ENCODE measurements around the gene LONP2. TPM values are rescaled to one million over a fixed set of nuclear protein-coding genes. Genes with fewer than 3 reads are reported as not detected.
"Not testable (repeated sequence)": the region's sequence is repeated elsewhere in the genome, so short reads cannot be mapped to it uniquely, and the experiment has no call there.

The LONP2 gene
- total and polyA plus RNA-seq, 5 donors from 2014 or later, result 29.1 to 72.9 (median 36.2) TPM

DNA sequence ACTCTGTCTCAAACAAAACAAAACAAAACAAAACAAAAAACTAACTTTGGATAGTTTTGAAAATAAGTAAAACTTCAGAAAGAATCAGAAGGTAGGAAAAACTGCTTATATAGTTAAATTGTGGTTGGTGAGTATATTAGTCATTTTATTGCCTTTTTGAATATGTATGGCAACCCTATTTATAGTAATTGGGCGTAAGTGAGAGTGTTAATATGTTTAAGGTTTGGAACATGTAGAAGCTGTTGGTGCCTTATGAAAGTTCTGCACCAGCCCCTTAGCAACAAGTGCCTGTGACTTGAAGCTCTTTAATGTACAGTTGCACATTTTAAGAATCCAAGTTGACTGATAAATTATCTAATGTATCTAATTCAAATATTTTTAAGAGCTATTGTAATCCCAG lies 50.6 kb downstream of the LONP2 start:
- no peaks in the 10 kb centered on the region for H3K4me1 ChIP-seq (ENCODE audit: control insufficient read depth, insufficient read depth, low read length, poor library complexity, severe bottlenecking)
- peaks cover 0 to 1% (median 0%) of the 10 kb centered on the region in 7 donors for H3K9me3 Mint-ChIP-seq
- H3K27me3 Mint-ChIP-seq, result no peaks in the 10 kb centered on the region
- DNase-seq (no peak), ATAC-seq (ENCODE audit: low read depth in 2 of 2) (no peak)
- no peaks in the 10 kb centered on the region for H3K27me3 ChIP-seq (ENCODE audit: control insufficient read depth, insufficient read depth, low read length)
- no peak overlapping the region for H3K4me3 ChIP-seq (ENCODE audit: low read depth, low read length)
- H3K4me3 Mint-ChIP-seq, result no peak overlapping the region
- no peak overlapping the region for H3K27ac ChIP-seq (ENCODE audit: insufficient read depth, low read length, poor library complexity, severe bottlenecking)
- H3K36me3 Mint-ChIP-seq, result peaks cover 41% of the 10 kb centered on the region
- peaks cover 8 to 16% (median 10%) of the 10 kb centered on the region in 4 donors for H3K4me1 Mint-ChIP-seq
- H3K36me3 ChIP-seq (ENCODE audit: control insufficient read depth, insufficient read depth, low read length), result peaks cover 47% of the 10 kb centered on the region
- H3K27ac Mint-ChIP-seq, result peak overlapping the region in 1 of 3 donors; percentile 58
- no peaks in the 10 kb centered on the region for H3K9me3 ChIP-seq (ENCODE audit: control insufficient read depth in 2 of 2, low read length in 2 of 2)

- H3K9me3 ChIP-seq (ENCODE audit: control insufficient read depth in 2 of 2, low read length in 2 of 2), result no peaks in the 10 kb centered on the region
- ATAC-seq (ENCODE audit: low read depth in 2 of 2), result no peak
- peaks cover 6 to 16% (median 9%) of the 10 kb centered on the region in 4 donors for H3K4me1 Mint-ChIP-seq
- no peak overlapping the region for H3K4me3 ChIP-seq (ENCODE audit: low read depth, low read length)
- peaks cover 47% of the 10 kb centered on the region for H3K36me3 ChIP-seq (ENCODE audit: control insufficient read depth, insufficient read depth, low read length)
- no peaks in the 10 kb centered on the region for H3K4me1 ChIP-seq (ENCODE audit: control insufficient read depth, insufficient read depth, low read length, poor library complexity, severe bottlenecking)
- H3K27me3 ChIP-seq (ENCODE audit: control insufficient read depth, insufficient read depth, low read length), result no peaks in the 10 kb centered on the region
- H3K36me3 Mint-ChIP-seq, result peaks cover 42% of the 10 kb centered on the region
- no peak overlapping the region for H3K27ac Mint-ChIP-seq
- peaks cover 0 to 1% (median 0%) of the 10 kb centered on the region in 7 donors for H3K9me3 Mint-ChIP-seq
- H3K27ac ChIP-seq (ENCODE audit: insufficient read depth, low read length, poor library complexity, severe bottlenecking), result no peak overlapping the region
- H3K4me3 Mint-ChIP-seq, result no peak overlapping the region
- H3K27me3 Mint-ChIP-seq, result no peaks in the 10 kb centered on the region
- DNase-seq, result no peak
Measured at GRCh38 chr16:48295488-48296281, 51.6 kb downstream of the LONP2 start.

GRCh38 chr16:48299471-48299870 lies 55.4 kb downstream of the LONP2 start:
- DNase-seq (no peak), ATAC-seq (ENCODE audit: low read depth in 2 of 2) (no peak)
- H3K4me1 ChIP-seq (ENCODE audit: control insufficient read depth, insufficient read depth, low read length, poor library complexity, severe bottlenecking), result no peaks in the 10 kb centered on the region
- peaks cover 67% of the 10 kb centered on the region for H3K36me3 ChIP-seq (ENCODE audit: control insufficient read depth, insufficient read depth, low read length)
- H3K27ac Mint-ChIP-seq, result peak overlapping the region in 1 of 3 donors; percentile 62
- peaks cover 42% of the 10 kb centered on the region for H3K36me3 Mint-ChIP-seq
- no peak overlapping the region for H3K4me3 Mint-ChIP-seq
- no peak overlapping the region for H3K27ac ChIP-seq (ENCODE audit: insufficient read depth, low read length, poor library complexity, severe bottlenecking)
- no peaks in the 10 kb centered on the region for H3K9me3 ChIP-seq (ENCODE audit: control insufficient read depth in 2 of 2, low read length in 2 of 2)
- H3K27me3 ChIP-seq (ENCODE audit: control insufficient read depth, insufficient read depth, low read length), result no peaks in the 10 kb centered on the region
- H3K4me1 Mint-ChIP-seq, result peaks cover 0 to 6% (median 4%) of the 10 kb centered on the region in 4 donors
- H3K9me3 Mint-ChIP-seq, result no peaks in the 10 kb centered on the region
- no peak overlapping the region for H3K4me3 ChIP-seq (ENCODE audit: low read depth, low read length)
- H3K27me3 Mint-ChIP-seq, result no peaks in the 10 kb centered on the region

DNA sequence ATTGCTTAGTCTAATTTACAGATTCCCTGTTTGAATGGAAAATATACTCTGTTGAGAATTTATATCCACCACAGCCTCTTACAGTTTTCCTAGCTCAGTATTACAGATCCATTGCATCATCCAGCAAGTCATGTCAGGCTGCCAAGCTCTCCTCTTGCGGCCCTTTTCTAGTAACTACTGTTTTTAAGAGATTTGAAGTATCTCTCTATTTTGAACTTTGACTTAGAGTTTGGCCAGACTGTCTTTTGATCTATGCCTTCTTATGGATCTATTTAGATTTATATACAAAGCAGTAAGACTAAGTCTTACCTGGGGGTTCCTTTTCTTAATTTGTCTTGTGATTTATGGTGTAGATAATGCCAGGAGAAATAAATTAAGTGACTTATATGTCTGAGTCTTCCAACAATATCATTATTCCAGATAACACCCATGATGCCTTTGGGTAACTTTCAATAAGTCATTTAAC lies 56.3 kb downstream of the LONP2 start:
- H3K4me1 ChIP-seq (ENCODE audit: control insufficient read depth, insufficient read depth, low read length, poor library complexity, severe bottlenecking), result no peaks in the 10 kb centered on the region
- peak overlapping the region in 1 of 3 donors; percentile 11 for H3K27ac Mint-ChIP-seq
- DNase-seq, result no peak
- H3K4me1 Mint-ChIP-seq, result peaks cover 0 to 6% (median 5%) of the 10 kb centered on the region in 4 donors
- ATAC-seq (ENCODE audit: low read depth in 2 of 2), result no peak
- H3K27me3 ChIP-seq (ENCODE audit: control insufficient read depth, insufficient read depth, low read length), result no peaks in the 10 kb centered on the region
- no peaks in the 10 kb centered on the region for H3K9me3 ChIP-seq (ENCODE audit: control insufficient read depth in 2 of 2, low read length in 2 of 2)
- no peak overlapping the region for H3K4me3 ChIP-seq (ENCODE audit: low read depth, low read length)
- no peaks in the 10 kb centered on the region for H3K9me3 Mint-ChIP-seq
- peaks cover 74% of the 10 kb centered on the region for H3K36me3 ChIP-seq (ENCODE audit: control insufficient read depth, insufficient read depth, low read length)
- H3K27me3 Mint-ChIP-seq, result no peaks in the 10 kb centered on the region
- peaks cover 48% of the 10 kb centered on the region for H3K36me3 Mint-ChIP-seq
- no peak overlapping the region for H3K27ac ChIP-seq (ENCODE audit: insufficient read depth, low read length, poor library complexity, severe bottlenecking)
- no peak overlapping the region for H3K4me3 Mint-ChIP-seq

DNA sequence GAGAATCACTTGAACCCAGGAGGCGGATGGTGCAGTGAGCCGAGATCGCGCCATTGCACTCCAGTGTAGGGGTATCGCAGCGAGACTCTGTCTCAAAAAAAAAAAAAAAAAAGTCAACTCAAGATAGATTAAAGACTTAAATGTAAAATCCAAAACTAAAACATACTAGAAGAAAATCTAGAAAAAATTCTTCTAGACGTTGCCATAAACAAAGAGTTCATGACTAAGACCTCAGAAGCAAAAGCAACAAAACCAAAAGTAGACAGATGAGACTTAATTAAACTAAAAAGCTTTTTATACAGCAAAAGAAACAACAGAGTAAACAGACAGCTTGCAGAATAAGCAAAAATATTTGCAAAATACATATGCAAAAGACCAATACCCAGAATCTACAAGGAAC lies 64.4 kb downstream of the LONP2 start:
- ATAC-seq (ENCODE audit: low read depth in 2 of 2) (no peak), DNase-seq (no peak)
- Histone ChIP-seq H3K4me1 (ENCODE audit: control insufficient read depth, insufficient read depth, low read length, poor library complexity, severe bottlenecking) (no peaks in the 10 kb centered on the region), H3K36me3 (ENCODE audit: control insufficient read depth, insufficient read depth, low read length) (peaks cover 88% of the 10 kb centered on the region), H3K27ac (ENCODE audit: insufficient read depth, low read length, poor library complexity, severe bottlenecking) (no peak overlapping the region), H3K9me3 (ENCODE audit: control insufficient read depth in 2 of 2, low read length in 2 of 2) (peaks cover 37 to 39% of the 10 kb centered on the region in 2 experiments), H3K4me3 (ENCODE audit: low read depth, low read length) (no peak overlapping the region), H3K27me3 (ENCODE audit: control insufficient read depth, insufficient read depth, low read length) (no peaks in the 10 kb centered on the region)
- Mint-ChIP-seq H3K4me1 (peaks cover 0 to 20% (median 4%) of the 10 kb centered on the region in 4 donors), H3K27ac (no peak overlapping the region), H3K27me3 (no peaks in the 10 kb centered on the region), H3K9me3 (peaks cover 4 to 56% (median 13%) of the 10 kb centered on the region in 7 donors), H3K4me3 (no peak overlapping the region), H3K36me3 (peaks cover 78% of the 10 kb centered on the region)

DNA sequence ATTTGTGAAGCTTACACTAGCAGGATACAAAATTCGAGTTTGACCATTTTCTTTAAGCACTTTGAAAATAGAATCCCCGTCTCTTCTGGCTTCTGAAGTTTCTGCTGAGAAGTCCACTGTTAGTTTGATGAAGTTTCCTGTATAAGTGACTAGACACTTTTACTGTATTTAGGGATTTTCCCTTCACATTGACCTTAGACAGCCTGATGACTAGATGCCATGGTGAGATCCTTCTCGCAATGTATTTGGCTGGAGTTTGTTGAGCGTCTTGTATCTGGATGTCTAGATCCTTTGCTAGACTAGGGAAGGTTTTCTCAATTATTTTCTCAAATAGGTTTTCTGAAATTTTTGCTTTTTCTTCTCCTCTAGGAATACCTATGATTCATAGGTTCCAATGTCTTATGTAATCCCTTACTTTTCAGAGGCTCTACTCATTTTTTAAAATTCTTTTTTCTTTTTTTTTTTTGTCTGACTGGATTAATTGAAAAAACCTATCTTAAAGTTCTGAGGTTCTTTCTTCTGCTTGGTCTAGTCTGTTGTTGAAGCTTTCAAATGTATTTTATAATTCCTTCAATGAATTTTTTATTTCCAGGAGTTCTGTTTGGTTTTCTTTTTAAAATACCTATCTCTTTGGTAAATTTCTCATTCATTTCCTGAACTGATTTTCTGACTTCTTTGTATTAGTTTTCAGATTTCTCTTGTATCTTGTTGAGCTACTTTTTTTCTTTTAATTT lies 67.0 kb downstream of the LONP2 start:
- Histone ChIP-seq H3K27me3 (ENCODE audit: control insufficient read depth, insufficient read depth, low read length) (no peaks in the 10 kb centered on the region), H3K4me3 (ENCODE audit: low read depth, low read length) (no peak overlapping the region), H3K4me1 (ENCODE audit: control insufficient read depth, insufficient read depth, low read length, poor library complexity, severe bottlenecking) (no peaks in the 10 kb centered on the region), H3K9me3 (ENCODE audit: control insufficient read depth in 2 of 2, low read length in 2 of 2) (peaks cover 38 to 39% of the 10 kb centered on the region in 2 experiments), H3K27ac (ENCODE audit: insufficient read depth, low read length, poor library complexity, severe bottlenecking) (no peak overlapping the region), H3K36me3 (ENCODE audit: control insufficient read depth, insufficient read depth, low read length) (peaks cover 69% of the 10 kb centered on the region)
- Mint-ChIP-seq H3K9me3 (peaks cover 4 to 63% (median 13%) of the 10 kb centered on the region in 7 donors), H3K27me3 (no peaks in the 10 kb centered on the region), H3K36me3 (peaks cover 67% of the 10 kb centered on the region), H3K4me1 (peaks cover 3 to 31% (median 12%) of the 10 kb centered on the region in 4 donors), H3K4me3 (no peak overlapping the region), H3K27ac (no peak overlapping the region)
- no peak for ATAC-seq (ENCODE audit: low read depth in 2 of 2)
- peak in 1 of 3 donors; percentile 10 for DNase-seq

GRCh38 chr16:48313905-48314304 lies 69.8 kb downstream of the LONP2 start:
- H3K4me3 Mint-ChIP-seq, H3K27me3 Mint-ChIP-seq: not testable (repeated sequence)
- H3K27ac Mint-ChIP-seq, result peak overlapping the region in 1 of 3 donors; percentile 47

More at GRCh38 chr16:48313905-48314304, 69.8 kb downstream of the LONP2 start:
- Histone ChIP-seq H3K9me3 (ENCODE audit: control insufficient read depth in 2 of 2, low read length in 2 of 2) (peaks cover 32 to 35% of the 10 kb centered on the region in 2 experiments), H3K4me1 (ENCODE audit: control insufficient read depth, insufficient read depth, low read length, poor library complexity, severe bottlenecking) (peaks cover 20% of the 10 kb centered on the region), H3K36me3 (ENCODE audit: control insufficient read depth, insufficient read depth, low read length) (peaks cover 42% of the 10 kb centered on the region)
- H3K27me3 ChIP-seq (ENCODE audit: control insufficient read depth, insufficient read depth, low read length); DNase-seq; ATAC-seq (ENCODE audit: low read depth in 2 of 2); H3K27ac ChIP-seq (ENCODE audit: insufficient read depth, low read length, poor library complexity, severe bottlenecking); H3K4me3 ChIP-seq (ENCODE audit: low read depth, low read length): not testable (repeated sequence)
- Mint-ChIP-seq H3K36me3 (peaks cover 49% of the 10 kb centered on the region), H3K4me1 (peaks cover 17 to 46% (median 35%) of the 10 kb centered on the region in 4 donors), H3K9me3 (peaks cover 4 to 51% (median 13%) of the 10 kb centered on the region in 7 donors)

Data from CD4-positive, CD25-positive, alpha-beta regulatory T cell (primary cell).